DMS 273 (cell line): ENCODE measurements around the gene PSTK.

Source experiments
- DNase-seq: peaks from one replicate; lab custom pipeline; 2025; ENCODE audit not compliant: unreplicated experiment; lab: John Stamatoyannopoulos, UW

Gene PSTK, protein sequence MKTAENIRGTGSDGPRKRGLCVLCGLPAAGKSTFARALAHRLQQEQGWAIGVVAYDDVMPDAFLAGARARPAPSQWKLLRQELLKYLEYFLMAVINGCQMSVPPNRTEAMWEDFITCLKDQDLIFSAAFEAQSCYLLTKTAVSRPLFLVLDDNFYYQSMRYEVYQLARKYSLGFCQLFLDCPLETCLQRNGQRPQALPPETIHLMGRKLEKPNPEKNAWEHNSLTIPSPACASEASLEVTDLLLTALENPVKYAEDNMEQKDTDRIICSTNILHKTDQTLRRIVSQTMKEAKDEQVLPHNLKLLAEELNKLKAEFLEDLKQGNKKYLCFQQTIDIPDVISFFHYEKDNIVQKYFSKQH

DNA sequence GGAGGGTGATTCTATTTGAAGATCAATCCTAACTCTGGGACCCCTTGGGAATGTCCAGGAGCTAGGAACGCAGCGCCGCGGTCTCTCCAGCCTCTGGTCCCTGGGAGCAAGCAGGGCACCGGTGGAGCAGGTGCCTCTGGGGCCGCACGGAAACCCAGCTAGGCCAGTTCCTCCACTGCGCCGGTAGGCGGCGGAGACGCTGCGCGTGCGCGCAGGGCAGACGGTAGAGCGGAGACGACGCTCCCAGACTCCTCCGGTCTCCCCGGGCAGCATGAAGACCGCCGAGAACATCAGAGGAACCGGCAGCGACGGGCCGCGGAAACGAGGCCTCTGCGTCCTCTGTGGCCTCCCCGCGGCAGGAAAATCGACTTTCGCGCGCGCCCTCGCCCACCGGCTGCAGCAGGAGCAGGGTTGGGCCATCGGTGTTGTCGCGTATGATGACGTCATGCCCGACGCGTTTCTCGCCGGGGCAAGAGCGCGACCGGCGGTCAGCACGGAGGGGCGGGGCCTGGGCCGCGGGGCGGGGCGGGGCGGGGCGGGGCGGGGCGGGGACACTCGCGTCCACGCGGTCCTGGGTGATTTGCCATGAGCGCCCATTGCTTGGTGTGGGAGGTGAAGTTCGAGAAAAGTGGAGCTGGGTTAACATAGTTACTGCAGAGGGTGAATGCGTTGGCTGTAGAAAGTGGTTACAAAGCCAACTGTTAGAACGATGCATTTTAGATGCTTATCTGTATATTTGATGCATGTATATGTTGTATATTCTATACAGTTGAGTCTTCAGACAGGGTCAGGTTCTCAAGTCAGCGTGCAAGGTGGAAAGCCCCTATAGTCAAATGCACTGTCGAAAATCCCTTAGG lies at the start of gene PSTK:
Gene PSTK, plus strand, starts transcription at position 193 of the 857 bp plus-strand sequence. Its CDS starts 79 bp downstream, at position 272.
- peak; percentile 92 for DNase-seq

DNA sequence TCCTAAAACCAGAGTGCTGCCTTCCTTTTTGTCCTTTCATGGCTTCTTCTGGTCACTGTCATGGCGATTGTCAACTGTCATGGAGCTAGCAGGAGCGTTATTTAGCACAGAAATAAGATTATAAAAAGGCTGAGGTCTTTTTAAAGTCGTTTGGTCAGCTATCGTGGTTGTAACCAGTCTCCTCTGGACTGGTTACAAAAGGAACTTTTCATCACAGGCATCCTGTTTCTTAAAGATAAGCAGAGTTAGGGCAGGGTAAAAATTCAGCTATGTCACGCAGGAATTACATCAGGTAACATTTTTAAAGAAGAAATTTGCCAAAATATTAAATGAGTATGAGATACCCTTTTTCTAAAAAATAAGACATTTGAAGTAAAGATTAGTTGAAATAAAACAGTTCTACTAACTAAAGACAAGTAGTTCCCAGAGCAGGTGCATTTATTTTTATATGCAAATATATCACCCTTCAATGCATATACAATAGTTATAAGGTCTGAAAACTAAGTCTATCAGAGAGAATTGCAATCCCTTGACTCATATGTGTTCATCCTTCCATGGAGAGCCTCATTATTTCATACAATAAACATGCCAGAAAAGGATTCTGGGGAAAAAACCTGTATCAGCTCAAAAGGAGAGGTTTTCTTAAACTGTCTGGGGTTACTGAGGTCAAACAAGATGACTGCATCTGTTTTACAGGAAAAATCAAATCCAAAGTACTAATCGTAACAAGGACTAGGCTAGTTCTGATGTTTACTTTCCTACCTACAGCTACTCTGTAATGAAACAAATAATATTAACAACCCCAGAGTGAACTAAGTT lies 48.9 kb upstream of the PSTK start:
- DNase-seq = no peak

DNA sequence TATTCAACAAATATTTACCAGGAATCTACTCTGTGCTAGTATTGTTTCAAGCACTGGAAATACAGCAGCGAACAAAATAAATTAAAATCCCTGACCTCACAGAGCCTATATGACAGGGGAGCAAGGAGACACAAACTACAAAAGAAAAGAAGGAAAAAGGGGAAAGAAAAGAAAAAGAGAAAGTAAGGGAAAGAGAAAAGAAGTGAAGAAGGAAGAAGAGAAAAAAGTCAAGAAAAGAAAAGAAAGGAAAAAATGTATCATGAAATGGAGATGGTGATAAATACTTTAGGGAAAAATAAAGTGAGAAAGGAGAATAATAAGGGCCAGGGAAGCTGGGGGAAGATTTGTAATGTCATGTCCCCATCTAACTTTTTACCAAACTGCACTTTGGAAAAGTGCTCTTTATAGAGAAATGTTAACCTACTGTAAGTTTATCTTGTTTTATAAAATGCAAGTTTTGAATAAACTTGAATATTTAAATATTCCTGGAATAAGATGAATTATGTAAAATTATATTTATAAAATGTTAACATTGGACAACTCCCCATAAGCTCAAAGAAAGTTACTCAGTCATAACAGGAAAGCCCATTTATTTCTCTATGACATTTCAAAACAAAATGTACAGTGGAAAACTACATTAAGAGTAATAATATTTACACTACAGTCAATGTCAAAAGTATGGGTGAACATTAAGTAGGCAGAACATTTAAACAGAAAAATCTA lies 40.9 kb upstream of the PSTK start:
- no peak for DNase-seq

DNA sequence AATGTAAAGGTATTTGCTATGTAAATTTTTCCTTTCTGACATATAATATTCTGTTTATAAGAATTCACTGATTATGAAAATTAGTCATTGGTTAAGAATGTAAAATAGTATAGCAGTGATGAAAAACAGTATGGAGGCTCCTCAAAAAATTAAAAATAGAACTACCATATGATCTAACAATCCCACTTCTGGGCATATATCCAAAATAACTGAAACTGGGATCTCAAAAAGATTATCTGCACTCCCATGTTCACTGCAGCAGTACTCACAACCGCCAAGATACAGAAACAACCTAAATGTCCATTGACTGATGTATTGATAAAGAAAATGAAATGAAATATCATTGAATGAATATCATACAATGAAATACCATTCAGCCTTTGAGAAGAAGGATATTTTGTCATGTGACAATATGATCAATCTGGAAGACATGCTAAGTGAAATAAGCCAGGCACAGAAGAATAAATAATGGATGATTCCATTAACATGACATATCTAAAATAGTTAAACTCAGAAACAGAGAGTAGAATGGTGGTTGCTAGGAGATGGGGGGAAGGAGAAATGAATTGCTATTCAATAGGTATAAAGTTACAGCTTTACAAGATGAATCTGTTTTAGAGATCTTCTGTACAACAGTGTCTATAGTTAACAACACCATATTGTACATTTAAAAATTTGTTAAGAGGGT lies 40.2 kb upstream of the PSTK start:
- DNase-seq = peak; percentile 41

DNA sequence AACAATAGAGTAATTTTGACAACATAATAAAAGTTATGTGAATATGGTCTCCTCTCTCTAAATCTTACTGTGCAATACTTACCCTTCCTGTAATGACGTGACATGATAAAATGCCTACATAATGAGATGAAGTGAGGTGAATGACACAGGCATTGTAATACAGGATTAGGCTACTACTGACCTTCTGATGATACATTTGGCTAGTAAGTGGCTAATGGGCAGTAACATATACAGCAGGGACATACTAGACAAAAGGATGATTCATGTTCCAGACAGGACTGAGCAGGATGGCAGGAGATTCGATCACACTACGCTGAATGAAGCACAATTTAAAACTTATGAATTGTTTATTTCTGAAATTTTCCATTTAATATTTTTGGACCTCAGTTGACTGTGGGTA lies 30.9 kb upstream of the PSTK start:
- DNase-seq = no peak

DNA sequence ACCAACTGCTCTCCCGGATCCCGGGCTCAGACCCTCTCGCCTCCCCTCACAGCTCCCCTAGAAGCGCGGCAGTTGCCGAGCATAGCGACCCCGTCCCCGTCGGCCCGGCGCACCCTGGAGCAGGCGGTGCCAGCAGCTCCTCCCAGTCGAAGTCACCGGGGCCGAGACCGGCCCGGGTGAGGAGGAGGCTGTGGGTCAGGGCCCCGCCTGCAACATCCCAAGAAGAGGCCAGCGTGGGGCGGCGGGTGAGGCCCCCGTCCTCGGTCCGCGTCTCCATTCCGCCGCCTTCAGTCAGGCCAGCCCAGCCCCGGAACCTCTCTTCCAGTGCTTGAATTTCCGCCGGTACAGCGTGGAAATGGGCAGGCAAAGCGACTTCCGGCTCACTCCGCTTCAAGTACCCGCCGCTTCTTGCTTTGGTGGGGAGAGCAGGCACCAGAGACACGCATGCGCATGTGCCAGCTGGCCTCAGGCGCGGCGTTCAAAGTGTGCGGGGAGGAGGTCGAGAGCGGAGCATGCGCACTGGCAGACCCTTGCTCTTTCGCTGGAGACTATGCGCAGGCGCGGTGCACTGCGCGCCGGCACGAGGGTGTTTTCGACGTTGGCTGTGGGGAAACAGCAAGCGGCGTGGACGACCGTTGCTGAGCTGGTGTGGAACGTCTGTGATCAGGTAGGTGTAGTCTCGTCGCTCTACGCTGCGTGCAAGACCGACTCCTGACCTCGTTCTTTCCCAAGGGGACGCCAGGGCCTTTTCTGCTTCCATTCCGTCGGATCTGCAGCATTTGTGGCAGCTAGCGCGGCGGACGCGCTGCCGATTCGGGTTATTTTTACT lies 26.1 kb upstream of the PSTK start, which contains the start of gene C10orf88:
Gene C10orf88, minus strand, starts transcription at position 326 of the 829 bp plus-strand sequence. Its CDS starts 49 bp downstream, at position 277.
- DNase-seq = peak; percentile 97

DNA sequence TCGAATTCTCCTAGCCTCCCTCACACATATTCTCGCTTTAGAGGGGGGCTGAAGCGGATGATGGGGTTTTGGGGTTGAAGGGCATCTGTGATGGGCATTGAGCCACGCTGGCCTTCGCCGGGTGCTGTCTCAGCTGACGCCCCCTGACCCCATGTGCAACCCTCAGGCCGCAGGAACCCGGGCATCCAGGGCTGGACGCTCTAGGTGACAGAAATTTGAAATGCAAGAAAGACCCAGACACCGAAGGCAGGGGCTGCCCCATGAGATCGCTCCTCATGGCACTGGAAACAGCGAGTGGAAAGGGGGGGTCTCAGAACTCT lies 25.5 kb upstream of the PSTK start:
- no peak for DNase-seq

DNA sequence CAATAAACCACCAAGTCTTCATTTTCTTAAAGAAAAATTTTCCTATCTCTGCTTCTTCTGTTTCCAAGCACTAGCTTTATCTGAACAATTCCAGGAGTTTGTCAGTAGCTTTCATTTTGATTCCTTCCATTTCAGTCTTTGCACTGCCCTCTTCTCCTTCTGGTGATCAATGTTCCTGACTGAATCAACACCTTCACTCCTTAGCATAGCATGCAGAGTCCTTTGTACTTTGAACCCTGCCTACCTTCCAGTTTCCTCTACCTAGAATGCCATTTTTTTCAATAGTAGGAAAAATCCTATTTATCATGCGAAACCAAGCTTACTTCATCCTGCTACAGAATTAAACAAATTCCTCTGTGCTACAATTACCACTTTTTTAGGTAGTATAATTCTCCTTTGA lies 24.3 kb upstream of the PSTK start:
- DNase-seq = no peak

DNA sequence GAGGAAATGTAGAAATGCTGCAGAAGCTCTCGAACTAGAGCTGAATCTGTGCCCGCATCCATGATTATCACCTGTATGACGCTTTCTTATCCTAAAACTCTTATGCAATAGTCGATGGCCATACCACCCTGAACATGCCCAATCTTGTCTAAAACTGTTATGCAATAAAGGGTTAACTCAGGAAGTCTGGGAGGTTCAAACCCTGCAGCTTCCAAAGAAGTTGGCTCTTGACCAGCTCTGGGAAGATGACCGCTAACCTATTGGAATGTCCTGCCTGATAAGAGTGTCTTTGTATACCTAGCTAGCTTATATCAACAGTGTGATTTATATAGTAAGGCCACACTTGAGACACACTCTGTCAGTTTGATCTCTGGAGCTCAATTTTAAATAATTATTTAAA lies 22.7 kb upstream of the PSTK start:
- DNase-seq = no peak

DNA sequence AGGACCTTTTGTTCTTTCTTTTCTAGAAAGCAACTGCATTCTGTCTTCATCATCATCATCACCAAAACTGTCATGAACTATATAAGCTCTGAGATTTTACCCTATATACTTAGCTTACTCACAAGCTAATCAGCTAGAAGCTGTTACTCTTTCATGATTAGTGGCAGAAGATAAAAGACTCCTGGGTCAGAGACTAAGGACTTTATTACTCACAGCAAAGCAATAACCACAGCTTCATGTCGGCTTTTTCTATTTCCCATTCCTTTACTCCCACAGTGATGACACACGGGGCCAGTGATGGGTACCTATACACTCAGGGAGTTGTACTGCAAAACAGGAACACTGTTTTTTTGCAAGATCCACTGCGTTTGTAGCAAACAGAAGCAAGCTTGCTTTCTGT lies 17.8 kb upstream of the PSTK start:
- no peak for DNase-seq

DNA sequence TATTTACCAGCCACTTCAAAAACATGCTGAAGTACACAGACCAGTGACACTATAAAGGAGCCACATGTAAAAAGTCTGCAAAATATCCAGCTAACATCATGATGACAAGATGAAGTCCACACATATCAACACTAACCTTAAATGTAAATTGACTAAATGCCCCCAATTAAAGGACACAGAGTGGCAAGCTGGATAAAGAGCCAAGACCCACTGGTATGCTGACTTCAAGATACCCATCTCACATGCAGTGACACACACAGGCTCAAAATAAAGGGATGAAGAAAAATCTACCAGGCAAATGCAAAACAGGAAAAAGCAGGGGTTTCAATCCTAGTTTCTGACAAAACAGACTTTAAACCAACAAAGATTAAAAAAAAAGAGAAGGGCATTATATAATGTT lies 13.3 kb upstream of the PSTK start:
- no peak for DNase-seq

DNA sequence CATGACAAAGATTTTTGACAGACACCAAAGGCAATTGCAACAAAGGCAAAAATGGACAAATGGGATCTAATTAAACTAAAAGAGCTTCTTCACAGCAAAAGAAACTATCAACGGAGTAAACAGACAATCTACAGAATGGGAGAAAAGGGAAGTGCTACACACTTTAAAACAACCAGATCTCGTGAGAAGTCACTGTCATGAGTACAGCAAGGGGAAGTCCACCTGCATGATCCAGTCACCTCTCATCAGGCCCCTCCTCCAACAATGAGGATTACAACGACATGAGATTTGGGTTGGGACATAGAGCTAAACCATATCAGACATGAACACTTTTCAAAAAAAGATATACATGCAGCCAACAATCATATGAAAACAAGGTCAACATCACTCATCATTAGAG lies 11.5 kb upstream of the PSTK start:
- no peak for DNase-seq

DNA sequence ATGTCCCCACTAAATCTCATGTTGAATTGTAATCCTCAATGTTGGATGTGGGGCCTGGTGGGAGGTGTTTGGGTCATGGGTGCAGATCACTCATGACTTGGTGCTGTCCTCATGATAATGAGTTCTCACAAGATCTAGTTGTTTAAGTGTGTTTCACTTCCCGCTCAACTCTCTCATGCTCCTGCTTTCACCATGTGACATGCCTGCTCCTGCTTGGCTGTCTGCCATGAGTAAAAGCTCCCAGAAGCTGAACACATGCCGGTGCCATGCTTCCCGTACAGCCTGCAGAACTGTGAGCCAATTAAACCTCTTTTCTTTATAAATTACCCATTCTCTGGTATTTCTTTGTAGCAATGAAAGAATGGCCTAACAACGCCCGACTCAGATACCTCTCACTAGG lies 6.2 kb upstream of the PSTK start:
- DNase-seq = peak; percentile 17

DNA sequence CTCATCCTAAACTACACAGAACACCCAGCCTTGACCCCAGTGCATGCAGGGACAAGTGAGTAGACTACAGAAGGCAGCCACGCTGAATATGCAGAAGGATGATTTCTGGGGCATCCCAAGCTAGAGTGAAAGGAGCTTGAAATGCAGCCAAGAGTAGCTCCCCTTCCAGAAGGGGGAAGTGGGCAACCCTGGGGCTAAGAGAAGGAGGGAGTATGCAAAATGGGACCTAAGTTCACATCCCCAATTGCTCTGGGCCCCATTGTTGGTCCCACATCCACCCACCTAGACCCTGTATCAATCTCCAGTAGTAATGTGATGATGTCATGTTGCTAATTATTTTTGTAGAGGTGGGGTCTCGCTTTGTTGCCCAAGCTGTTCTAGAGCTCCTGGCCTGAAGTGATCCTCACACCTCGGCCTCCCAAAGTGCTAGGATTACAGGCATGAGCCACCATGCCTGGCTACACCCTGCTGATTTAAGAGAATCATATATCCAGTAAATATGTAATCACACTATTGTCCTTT lies 5.6 kb upstream of the PSTK start:
- no peak for DNase-seq

DNA sequence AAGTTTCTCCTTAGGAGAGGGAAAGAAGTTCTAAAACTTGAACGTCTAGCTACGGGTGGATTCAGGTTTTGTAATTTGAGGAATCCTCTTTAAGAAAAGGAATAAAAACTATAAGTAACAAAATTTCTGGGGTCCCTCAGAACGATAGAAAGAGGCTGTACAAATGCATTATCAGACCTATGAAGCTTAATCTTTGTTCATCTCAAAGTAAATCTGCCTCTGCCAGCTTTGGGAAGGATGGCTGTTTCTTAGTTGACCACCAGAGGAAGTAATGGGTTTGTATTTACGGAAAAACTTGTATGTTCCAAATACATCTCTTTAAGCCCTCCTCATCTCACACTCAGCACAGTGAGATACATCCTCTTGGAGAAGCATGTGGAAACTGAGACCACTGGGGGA lies 864 bp downstream of the PSTK start:
- peak; percentile 65 for DNase-seq

DNA sequence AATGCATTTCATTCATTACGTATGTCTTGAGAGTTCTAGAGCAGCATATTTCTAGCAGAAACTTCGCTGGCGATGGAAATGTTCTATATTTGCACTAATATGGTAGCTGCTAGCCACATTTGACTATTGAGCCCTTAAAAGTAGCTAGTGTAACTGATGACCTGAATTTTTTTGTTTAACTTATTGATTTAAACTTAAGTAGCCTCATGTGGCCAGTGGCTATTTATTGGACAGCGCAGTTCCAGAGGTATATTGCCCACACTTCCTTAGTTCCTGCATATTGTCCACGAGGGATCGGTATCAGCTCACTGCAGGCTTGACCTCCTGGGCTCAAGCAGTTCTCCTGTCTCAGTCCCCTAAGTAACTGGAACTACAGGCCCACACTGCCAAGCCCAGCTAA lies 3.7 kb downstream of the PSTK start:
- DNase-seq = no peak

DNA sequence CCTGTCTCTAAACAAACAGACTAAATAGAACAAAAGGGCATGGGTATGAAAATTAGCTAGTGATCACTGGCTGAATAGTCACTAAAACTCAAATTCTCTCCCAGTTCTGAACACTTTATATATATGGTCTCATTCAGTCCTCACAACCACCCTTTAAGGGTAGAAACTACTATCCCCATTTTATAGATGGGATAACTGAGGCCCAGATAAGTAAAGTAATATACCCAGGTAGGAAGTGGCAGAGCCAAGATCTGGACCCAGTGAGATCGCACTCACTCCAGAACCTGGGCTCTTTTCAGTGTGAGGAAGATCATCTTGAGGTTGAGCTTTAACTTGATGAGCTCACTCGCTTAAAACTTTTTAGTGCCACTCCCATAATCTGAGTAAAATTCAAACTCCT lies 4.5 kb downstream of the PSTK start:
- no peak for DNase-seq

DNA sequence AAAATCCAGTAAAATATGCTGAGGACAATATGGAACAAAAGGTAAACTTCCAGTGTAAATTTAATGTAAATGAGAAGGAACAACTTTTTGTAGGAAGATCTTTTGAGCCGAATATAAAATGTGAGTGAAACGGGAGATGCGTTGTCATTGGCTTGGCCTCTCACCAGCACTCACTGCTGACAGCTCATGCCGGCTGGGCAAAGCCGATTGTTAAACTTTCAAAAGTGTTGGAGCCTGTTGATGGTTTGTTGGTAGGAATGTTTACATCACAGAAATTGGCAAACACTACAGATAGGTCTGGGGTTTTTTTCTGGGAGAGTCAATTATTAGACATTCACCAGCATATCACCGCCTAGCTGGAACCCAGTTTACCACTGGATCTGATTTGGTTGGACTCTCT lies 6.1 kb downstream of the PSTK start:
- no peak for DNase-seq

DNA sequence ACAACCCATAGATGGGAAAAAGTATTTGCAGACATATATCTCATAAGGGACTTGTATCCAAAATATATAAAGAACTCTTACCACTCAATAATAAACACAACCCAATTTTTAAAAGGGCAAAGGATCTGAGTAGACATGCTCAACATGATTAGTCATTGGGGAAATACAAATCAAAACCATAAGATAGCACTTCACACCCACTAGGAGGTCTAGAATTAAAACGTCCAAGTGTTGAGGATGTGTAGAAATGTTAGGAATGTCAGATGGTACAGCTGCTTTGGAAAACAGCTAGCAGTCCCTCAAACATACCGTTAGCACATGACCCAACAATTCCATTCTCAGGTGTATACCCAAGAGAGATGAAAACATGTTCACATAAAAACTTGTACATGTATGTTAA lies 8.3 kb downstream of the PSTK start:
- DNase-seq = no peak
